ENCODE measurements around the gene LRRC71.
"Not testable (repeated sequence)": the region's sequence is repeated elsewhere in the genome, so short reads cannot be mapped to it uniquely, and the experiment has no call there.

LRRC71 gene

GRCh38 chr1:156908541-156908940 is 11.9 kb upstream of the LRRC71 start:
- no peak for DNase-seq

GRCh38 chr1:156908955-156909354 is 11.5 kb upstream of the LRRC71 start:
- DNase-seq = no peak

GRCh38 chr1:156909671-156910070 is 10.8 kb upstream of the LRRC71 start:
- no peak for DNase-seq

GRCh38 chr1:156910309-156910782 is 10.1 kb upstream of the LRRC71 start:
- no peak for DNase-seq

DNA sequence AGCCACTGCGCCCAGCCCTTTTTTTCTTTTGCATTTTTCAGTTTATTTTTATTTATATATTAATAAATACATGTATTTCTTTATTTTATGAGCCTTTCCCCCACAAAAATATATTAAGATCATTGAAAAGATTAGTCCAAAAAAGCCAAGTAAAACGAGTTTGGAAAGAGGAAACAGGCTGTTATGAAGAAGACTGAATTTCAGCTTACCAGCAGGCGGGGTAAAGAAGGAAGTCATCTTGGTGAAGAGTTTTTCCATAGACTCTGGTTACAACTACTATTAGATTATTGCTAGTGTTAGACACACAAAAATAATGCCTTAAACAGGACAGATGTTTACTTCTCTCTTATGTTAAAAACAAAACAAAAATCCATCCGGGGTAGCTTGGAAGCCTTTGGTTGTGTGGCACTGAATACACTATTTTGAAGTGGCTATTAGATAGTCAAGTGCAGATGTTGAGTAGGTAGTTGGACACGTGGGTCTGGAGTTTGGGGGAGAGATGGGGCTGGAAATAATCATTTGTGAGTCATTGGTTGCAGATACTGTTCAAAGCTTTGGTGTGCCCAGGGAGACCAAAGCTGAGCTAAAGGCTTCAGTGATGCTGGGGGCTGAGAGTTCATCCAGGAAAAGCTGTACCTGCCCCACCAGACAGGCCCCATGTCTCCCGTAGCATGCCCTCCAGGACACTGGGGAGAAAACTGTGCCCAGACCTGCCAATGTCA is 8.7 kb upstream of the LRRC71 start:
- no peak for DNase-seq

GRCh38 chr1:156912310-156912709 is 8.1 kb upstream of the LRRC71 start:
- peak; percentile 1 for DNase-seq

DNA sequence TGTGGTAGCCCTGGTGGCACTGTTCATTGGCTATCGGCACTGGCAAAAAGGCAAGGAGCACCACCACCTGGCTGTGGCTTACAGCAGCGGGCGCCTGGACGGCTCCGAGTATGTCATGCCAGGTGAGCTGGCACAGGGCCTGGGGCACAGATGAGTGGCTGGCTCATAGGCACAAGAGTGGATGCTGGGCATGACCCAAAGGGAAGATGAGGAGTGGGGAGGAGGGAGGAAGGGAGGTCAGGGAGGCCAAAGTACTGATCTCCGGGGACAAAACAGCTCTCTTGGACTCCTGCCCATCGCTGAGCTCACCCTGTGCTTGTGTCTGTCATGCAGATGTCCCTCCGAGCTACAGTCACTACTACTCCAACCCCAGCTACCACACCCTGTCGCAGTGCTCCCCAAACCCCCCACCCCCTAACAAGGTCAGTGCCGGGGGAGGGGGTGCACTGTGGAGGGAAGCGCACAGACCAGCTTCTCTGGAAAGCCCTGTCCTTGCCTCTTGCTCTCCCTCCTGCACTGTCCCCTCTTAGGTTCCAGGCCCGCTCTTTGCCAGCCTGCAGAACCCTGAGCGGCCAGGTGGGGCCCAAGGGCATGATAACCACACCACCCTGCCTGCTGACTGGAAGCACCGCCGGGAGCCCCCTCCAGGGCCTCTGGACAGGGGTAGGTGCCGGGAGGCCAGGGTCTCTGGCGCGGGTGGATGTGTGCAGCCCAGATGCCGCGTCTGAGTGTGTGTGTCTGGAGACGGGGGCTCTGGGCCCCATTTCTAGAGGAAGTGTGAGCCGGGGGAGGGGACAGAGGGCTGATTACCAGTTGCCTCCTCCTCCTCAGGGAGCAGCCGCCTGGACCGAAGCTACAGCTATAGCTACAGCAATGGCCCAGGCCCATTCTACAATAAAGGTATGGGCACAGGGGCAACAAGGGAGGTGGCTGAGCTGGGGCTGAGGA is 7.3 kb upstream of the LRRC71 start:
- DNase-seq = no peak

GRCh38 chr1:156913809-156914387 is 6.5 kb upstream of the LRRC71 start:
- DNase-seq = no peak

GRCh38 chr1:156914440-156914856 is 6.0 kb upstream of the LRRC71 start:
- DNase-seq = no peak

GRCh38 chr1:156921053-156921529 is 659 bp downstream of the LRRC71 start:
- no peak for DNase-seq

- no peak for DNase-seq
Observed at GRCh38 chr1:156922986-156923669, 2.7 kb downstream of the LRRC71 start.

DNA sequence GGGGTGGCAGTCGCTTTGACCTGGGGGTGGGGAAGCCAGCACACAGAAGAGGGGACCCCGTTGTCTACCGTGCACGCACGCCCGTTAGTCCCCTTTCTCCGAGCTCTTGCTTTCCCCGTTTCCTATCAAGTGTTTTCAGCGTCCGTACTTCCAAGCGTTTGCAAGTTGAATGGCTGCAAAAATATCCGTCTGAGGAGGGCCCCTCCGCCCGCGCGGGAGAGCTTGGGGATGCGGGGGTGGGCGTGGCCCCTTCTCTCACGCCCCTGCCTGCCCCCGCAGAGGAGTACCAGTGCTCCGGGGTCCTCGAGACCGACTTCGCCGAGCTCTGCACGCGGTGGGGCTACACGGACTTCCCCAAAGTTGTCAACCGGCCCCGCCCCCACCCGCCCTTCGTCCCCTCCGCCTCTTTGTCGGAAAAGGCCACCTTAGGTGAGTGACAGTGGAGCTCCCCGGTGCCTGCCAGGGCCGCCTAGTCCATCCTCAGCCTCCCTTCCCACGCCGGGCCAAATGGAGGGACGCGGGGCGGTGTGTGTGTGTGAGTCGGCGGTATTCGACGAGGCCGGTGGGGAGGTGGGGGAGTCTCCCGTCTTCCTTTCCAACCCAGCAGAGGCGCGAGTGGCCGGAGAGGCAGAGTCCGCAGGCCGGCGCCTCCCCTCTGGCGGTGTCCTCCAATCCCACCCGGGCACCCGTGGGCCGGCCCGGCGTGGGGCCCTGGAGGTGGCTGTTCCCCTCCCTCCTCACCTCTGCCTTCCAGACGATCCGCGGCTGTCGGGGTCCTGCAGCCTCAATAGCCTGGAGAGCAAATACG is 3.4 kb downstream of the LRRC71 start:
- no peak for DNase-seq

DNA sequence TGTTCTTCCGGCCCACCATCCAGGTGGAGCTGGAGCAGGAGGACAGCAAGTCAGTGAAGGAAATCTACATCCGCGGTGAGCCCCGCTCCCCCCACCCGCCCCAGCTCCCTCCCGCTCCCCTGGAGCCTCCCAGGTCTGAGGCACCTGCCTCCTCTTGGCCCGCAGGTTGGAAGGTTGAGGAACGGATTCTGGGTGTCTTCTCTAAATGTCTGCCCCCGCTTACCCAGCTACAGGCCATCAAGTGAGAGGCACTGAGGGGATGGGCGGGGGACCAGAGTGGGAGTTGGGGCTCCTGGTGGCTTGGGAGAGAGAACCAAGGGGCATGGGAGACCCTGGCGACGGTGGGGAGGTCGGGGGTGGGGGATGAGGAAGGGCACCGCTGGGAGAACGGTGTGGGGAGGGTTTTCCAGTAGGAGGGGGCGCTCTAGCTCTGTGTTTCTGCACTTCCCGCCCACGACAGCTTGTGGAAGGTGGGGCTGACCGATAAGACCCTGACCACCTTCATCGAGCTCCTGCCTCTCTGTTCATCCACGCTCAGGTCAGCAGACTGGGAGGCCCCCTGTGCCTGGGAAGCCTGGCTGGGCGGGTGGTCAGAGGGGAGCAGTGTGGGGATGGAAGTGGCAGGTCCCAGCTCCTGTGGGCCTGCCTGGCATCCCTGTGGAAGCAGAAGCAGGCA is 4.2 kb downstream of the LRRC71 start:
- DNase-seq = no peak

DNA sequence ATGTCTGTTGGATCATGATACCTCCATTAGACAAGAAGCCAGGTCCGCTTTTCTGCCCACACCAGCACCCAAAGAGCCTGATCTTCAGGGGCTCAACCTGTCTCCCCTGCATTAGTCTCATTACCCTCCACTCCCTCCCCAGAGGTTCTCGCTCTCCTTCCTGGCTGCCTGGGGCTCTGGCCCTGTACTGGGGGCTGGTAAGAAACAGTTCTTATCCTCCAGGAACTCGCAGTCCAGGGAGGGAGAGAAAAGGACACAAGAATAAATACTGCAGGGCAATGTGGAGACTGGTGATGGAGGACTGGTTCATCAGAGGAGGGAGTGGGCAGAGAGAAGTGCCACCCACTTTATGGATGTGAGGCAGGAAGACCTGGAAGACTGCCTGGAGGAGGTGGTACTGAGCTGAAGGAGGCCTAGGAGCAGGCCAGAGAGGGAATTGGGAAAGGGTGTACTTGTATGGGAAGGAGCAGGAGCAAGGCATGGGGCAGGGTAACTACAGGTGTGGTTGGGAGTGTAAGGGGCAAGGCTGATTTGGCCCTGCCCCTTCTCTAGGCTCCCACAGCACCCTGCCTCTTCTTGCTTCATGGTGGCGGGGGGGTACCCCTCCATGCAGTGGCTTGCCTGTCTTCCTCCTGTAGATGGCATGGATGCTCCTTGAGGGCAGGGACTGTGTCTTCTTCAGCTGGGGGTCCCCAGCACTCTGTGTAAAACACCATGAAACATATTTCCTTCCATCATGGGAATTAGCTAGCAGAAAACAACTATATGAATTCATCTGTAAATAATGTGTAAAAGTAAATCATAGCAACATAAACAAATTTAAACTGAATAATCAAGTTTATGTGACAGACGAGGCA is 5.0 kb downstream of the LRRC71 start:
- DNase-seq = no peak

- no peak for DNase-seq
Observed at GRCh38 chr1:156926175-156926574, 5.7 kb downstream of the LRRC71 start.

DNA sequence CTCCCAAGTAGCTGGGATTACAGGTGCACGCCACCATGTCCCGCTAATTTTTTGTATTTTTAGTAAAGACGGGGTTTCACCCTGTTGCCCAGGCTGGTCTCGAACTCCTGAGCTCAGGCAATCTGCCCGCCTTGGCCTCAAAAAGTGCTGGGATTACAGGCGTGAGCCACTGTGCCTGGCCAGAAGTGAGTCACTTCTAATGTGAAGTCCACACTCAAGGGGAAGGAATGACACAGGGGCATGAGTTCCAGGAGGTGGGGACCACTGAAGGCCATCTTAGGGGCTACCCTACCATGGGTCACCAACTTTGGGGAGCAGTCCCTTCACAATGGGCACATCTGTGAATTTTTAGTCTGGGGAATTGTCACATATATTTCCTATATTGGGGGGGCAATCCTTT is 6.3 kb downstream of the LRRC71 start:
- not testable (repeated sequence) for DNase-seq

DNA sequence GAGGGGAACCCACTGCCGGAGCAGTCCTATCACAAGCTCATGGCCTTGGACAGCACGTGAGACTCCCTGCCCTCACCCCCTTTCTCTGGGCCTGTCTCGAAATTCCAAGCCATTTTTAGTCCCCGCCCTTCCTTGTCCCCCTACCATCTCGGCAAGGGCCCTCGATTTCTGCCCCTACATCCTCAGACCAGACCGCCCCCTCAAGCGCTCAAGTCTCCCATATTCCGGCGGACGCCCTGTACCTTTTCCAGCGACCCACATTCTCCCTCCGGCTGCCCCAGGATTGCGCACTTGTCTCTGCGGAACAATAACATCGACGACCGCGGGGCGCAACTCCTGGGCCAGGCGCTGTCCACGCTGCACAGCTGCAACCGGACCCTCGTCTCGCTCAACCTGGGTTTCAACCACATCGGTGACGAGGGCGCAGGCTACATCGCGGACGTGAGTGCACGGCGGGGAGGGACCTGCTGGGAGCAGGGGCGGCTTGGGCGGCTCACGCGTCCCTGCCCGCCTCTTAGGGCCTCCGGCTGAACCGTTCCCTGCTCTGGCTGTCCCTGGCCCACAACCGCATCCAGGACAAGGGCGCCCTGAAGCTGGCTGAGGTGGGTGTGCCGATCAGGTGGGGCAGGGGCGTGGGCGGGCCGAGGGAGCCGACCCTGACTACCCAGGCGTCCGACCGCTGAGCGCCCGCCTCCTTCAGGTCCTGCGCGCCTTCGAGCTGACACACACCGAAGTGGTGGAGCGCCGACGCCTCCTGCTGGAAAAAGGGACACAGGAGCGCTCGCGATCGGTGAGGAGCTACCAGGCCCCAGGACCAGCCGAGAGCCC is 7.0 kb downstream of the LRRC71 start:
- peak; percentile 89 for DNase-seq

DNA sequence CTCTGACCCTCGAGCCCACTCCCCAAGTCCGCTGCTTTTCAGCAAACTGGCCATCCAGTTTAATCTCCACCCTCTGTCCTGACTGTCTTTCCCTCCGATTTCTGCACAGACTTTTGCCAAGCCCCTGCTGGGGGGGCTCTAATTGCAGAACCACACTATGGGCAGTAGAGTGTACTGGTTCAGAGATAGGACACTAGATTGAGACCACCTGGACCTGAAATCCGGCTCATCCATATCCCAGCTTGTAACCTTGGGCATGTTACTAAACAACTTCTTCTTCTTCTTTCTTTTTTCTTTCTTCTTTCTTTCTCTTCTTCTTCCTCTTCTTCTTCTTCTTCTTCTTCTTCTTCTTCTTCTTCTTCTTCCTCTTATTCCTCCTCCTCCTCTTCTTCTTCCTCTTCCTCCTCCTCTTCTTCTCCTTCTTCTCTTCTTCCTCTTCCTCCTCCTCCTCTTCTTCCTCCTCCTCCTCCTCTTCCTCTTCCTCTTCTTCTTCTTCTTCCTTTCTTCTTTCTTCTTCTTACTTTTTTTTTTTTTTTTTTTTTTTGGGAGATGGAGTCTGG is 7.7 kb downstream of the LRRC71 start:
- no peak for DNase-seq
